Measurements from ENCODE around the gene CD274. TPM values are rescaled to one million over a fixed set of nuclear protein-coding genes. Genes with fewer than 3 reads are reported as not detected.

The CD274 gene
- polyA plus RNA-seq, 1 experiment, result 3.8 TPM

GRCh38 chr9:5419987-5420386 lies 30.4 kb upstream of the CD274 start:
- POLR2A ChIA-PET, result no interaction called here
- Histone ChIP-seq H3K36me3 (ENCODE audit: control insufficient read depth, insufficient read depth, low read length) (no peaks in the 10 kb centered on the region), H3K4me3 (ENCODE audit: low read depth, low read length) (no peak overlapping the region), H3K27me3 (ENCODE audit: control insufficient read depth, insufficient read depth, low read length) (no peaks in the 10 kb centered on the region)
- no peak for DNase-seq (ENCODE audit: low read depth)
- CTCF ChIA-PET, result no interaction called here
- TF ChIP-seq CTCF (IDR thresholded peaks at IDR 0.05; ENCODE audit: insufficient read depth, low read depth, low read length), result no peak

GRCh38 chr9:5421163-5421562 lies 29.2 kb upstream of the CD274 start:
- ChIA-PET CTCF (no interaction called here), POLR2A (no interaction called here)
- Histone ChIP-seq H3K4me3 (ENCODE audit: low read depth, low read length) (no peak overlapping the region), H3K36me3 (ENCODE audit: control insufficient read depth, insufficient read depth, low read length) (no peaks in the 10 kb centered on the region), H3K27me3 (ENCODE audit: control insufficient read depth, insufficient read depth, low read length) (no peaks in the 10 kb centered on the region)
- DNase-seq (ENCODE audit: low read depth), result no peak
- no peak for TF ChIP-seq CTCF (IDR thresholded peaks at IDR 0.05; ENCODE audit: insufficient read depth, low read depth, low read length)

- H3K4me3 ChIP-seq (ENCODE audit: low read depth, low read length), result no peak overlapping the region
- ChIA-PET POLR2A (no interaction called here), CTCF (no interaction called here)
- no peak for TF ChIP-seq CTCF (IDR thresholded peaks at IDR 0.05; ENCODE audit: insufficient read depth, low read depth, low read length)
- H3K36me3 ChIP-seq (ENCODE audit: control insufficient read depth, insufficient read depth, low read length), result no peaks in the 10 kb centered on the region
- no peak for DNase-seq (ENCODE audit: low read depth)
- H3K27me3 ChIP-seq (ENCODE audit: control insufficient read depth, insufficient read depth, low read length), result no peaks in the 10 kb centered on the region
These were observed 28.1 kb upstream of the CD274 start for GRCh38 chr9:5422276-5422675.

- ChIA-PET CTCF (interaction anchor here (0.9 to 2.0 kb wide), 5 partner anchors 11 to 239 kb away, joined by 3 to 8 read pairs (median 6); partner anchors contain the start of gene CD274), POLR2A (interaction anchor here (0.7 kb wide), 1 partner anchor 439 kb away, joined by 3 read pairs; no protein-coding TSS in a partner anchor)
- no peaks in the 10 kb centered on the region for H3K36me3 ChIP-seq (ENCODE audit: control insufficient read depth, insufficient read depth, low read length)
- TF ChIP-seq CTCF (IDR thresholded peaks at IDR 0.05; ENCODE audit: insufficient read depth, low read depth, low read length), result peak; percentile 31; the same call in 1 of the 2 replicates
- no peak overlapping the region for H3K4me3 ChIP-seq (ENCODE audit: low read depth, low read length)
- H3K27me3 ChIP-seq (ENCODE audit: control insufficient read depth, insufficient read depth, low read length), result no peaks in the 10 kb centered on the region
- no peak for DNase-seq (ENCODE audit: low read depth)
These were observed 25.2 kb upstream of the CD274 start for GRCh38 chr9:5425006-5425628.

- H3K27me3 ChIP-seq (ENCODE audit: control insufficient read depth, insufficient read depth, low read length), result no peaks in the 10 kb centered on the region
- H3K36me3 ChIP-seq (ENCODE audit: control insufficient read depth, insufficient read depth, low read length), result no peaks in the 10 kb centered on the region
- POLR2A ChIA-PET, result no interaction called here
- H3K4me3 ChIP-seq (ENCODE audit: low read depth, low read length), result no peak overlapping the region
- TF ChIP-seq CTCF (IDR thresholded peaks at IDR 0.05; ENCODE audit: insufficient read depth, low read depth, low read length), result no peak
- CTCF ChIA-PET, result interaction anchor here (1.8 to 2.0 kb wide), 3 partner anchors 9 to 240 kb away, joined by 7 to 8 read pairs (median 8); no protein-coding TSS in a partner anchor
- no peak for DNase-seq (ENCODE audit: low read depth)
These were observed 23.3 kb upstream of the CD274 start for GRCh38 chr9:5427005-5427404.
